DOHH2 (cell line): Measurements from ENCODE around the gene NCAN.

Experiments used
- H3F3A ChIP-seq: fragments of 200-600 bp; sonication (generic), shearing (Covaris generic); 2 replicates; pipeline ENCODE4 v1.6.0; 2016; ENCODE audit warnings: antibody characterized with exemption, mild to moderate bottlenecking; ENCODE audit not compliant: control insufficient read depth, insufficient read depth
- H3K27ac ChIP-seq: fragments of 200-600 bp; sonication (generic); 2 replicates; pipeline ENCODE4 v1.5.1; 2014; ENCODE audit warnings: low read depth, mild to moderate bottlenecking, low read length, moderate library complexity
- H3K27me3 ChIP-seq: fragments of 200-600 bp; sonication (generic); 2 replicates; pipeline ENCODE4 v1.6.1; 2014; ENCODE audit warnings: mild to moderate bottlenecking, low read length, mixed read lengths; ENCODE audit not compliant: control insufficient read depth
- H3K36me3 ChIP-seq: fragments of 200-600 bp; sonication (generic); 2 replicates; pipeline ENCODE4 v1.6.1; 2014; ENCODE audit warnings: mild to moderate bottlenecking, low read length, moderate library complexity, mixed read lengths; ENCODE audit not compliant: control insufficient read depth
- H3K4me1 ChIP-seq: fragments of 200-600 bp; sonication (generic); 2 replicates; pipeline ENCODE4 v1.6.1; 2014; ENCODE audit warnings: mild to moderate bottlenecking, low read length, mixed read lengths; ENCODE audit not compliant: control insufficient read depth
- H3K4me2 ChIP-seq: fragments of 200-600 bp; sonication (generic); 2 replicates; pipeline ENCODE4 v1.6.0; 2014; ENCODE audit warnings: mild to moderate bottlenecking, low read length, moderate library complexity
- H3K4me3 ChIP-seq: fragments of 200-600 bp; sonication (generic); 2 replicates; pipeline ENCODE4 v1.5.1; 2014; ENCODE audit warnings: mild to moderate bottlenecking, low read length, mixed read lengths
- H3K79me2 ChIP-seq: fragments of 200-600 bp; sonication (generic); 2 replicates; pipeline ENCODE4 v1.6.1; 2014; ENCODE audit warnings: mild to moderate bottlenecking, low read length, mixed read lengths; ENCODE audit not compliant: control insufficient read depth
- H3K9me2 ChIP-seq: fragments of 200-600 bp; sonication (generic); replicated peaks from 2 replicates; pipeline ENCODE4 v1.6.1; 2014; ENCODE audit warnings: mild to moderate bottlenecking, low read length, mixed read lengths; ENCODE audit not compliant: control insufficient read depth
- H3K9me3 ChIP-seq: fragments of 200-600 bp; sonication (generic); 2 replicates; pipeline ENCODE4 v1.6.1; 2014; ENCODE audit warnings: antibody characterized with exemption, low read length, mixed read lengths; ENCODE audit not compliant: control insufficient read depth, insufficient read depth
- H4K20me1 ChIP-seq: fragments of 200-600 bp; sonication (generic); 2 replicates; pipeline ENCODE4 v1.6.0; 2014; ENCODE audit warnings: low read depth, mild to moderate bottlenecking, antibody characterized with exemption, low read length, moderate library complexity; ENCODE audit not compliant: control insufficient read depth, insufficient read depth
- EZH2phosphoT487 ChIP-seq: fragments of 200-600 bp; sonication (generic); IDR thresholded peaks from 2 replicates; pipeline ENCODE4 v1.6.1; 2017; ENCODE audit warnings: borderline replicate concordance, mild to moderate bottlenecking, antibody characterized with exemption, low read length, moderate library complexity, mixed read lengths
- TF ChIP-seq, protein P1 (sequence below): fragments of 200-600 bp; sonication (generic); IDR thresholded peaks from one replicate; pipeline ENCODE4 v1.5.1; 2014; ENCODE audit warnings: antibody characterized with exemption, mild to moderate bottlenecking, low read depth, low read length; ENCODE audit not compliant: poor library complexity, severe bottlenecking

NCAN gene

DNA sequence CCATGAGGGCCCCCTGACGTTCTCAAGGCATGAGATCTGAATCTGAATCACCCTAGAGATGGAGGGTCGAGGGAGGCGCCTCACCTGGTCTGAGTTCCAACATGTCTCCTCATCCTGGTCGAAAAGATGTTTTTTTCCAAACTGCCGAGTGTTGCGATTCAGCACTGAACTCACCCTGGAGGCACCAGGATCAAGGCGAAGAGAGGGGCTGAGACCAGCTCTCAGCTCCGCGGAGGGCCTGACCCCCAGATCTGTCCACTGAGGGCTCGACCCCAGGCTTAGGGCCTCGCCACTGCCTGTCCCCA lies 9.1 kb upstream of the NCAN start:
- H3K4me1 ChIP-seq = peaks cover 16% of the 10 kb centered on the region
- peak overlapping the region; percentile 48 for H3K27ac ChIP-seq
- no peaks in the 10 kb centered on the region for H4K20me1 ChIP-seq

DNA sequence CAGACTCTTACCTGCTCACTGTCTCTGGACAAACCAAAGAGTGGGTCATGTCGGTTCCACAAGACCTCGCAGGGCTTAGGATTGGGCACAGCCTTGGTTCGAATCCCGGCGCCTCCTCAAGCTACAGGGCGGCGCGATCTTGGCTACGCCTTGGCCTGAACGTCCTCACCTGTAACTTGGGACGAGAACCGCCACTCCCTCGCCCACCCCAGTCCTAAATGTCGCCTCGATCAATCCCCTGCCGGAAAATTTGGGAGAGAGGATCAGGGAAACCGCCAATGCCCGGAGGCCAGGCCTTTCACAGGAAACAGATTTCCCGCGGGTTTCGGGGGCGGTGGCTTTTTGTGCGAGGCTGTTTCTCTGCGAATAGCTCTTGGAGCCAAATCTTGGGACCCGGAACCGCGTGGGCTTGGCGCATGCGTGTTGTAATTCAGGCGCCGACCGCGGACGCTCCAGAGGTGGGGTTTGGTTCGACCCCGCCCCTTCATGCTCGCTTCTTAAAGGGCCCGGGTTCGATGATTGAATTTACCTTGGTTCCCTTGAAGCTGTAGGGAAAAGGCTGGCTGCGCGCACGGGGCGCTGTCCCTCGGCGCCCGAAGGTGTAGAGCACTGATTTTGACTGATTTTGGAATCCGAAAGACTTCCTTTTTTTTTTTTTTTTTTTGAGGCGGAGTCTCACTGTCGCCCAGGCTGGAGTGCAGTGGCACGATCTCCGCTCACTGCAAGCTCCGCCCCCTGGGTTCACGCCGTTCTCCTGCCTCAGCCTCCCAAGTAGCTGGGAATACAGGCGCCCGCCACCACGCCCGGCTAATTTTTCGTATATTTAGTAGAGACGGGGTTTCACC lies 8.5 kb upstream of the NCAN start, which contains the start of gene NR2C2AP:
Gene NR2C2AP (minus strand): TSS at position 403 of the 845 bp plus-strand sequence. CDS start 354 bp downstream, at position 49.
- H3K27me3 ChIP-seq = no peaks in the 10 kb centered on the region
- peak within 1 kb of the TSS; percentile 95 for H3K4me3 ChIP-seq
- H4K20me1 ChIP-seq = no peaks in the 10 kb centered on the region
- H3F3A ChIP-seq = peaks cover 3% of the 10 kb centered on the region; the same call in 1 of the 2 replicates
- peak within 1 kb of the TSS; percentile 48 for H3K27ac ChIP-seq
- peaks cover 33% of the 10 kb centered on the region for H3K36me3 ChIP-seq
- H3K4me1 ChIP-seq = peaks cover 16% of the 10 kb centered on the region
- no peak for TF ChIP-seq EZH2phosphoT487
- TF ChIP-seq, protein P1, sequence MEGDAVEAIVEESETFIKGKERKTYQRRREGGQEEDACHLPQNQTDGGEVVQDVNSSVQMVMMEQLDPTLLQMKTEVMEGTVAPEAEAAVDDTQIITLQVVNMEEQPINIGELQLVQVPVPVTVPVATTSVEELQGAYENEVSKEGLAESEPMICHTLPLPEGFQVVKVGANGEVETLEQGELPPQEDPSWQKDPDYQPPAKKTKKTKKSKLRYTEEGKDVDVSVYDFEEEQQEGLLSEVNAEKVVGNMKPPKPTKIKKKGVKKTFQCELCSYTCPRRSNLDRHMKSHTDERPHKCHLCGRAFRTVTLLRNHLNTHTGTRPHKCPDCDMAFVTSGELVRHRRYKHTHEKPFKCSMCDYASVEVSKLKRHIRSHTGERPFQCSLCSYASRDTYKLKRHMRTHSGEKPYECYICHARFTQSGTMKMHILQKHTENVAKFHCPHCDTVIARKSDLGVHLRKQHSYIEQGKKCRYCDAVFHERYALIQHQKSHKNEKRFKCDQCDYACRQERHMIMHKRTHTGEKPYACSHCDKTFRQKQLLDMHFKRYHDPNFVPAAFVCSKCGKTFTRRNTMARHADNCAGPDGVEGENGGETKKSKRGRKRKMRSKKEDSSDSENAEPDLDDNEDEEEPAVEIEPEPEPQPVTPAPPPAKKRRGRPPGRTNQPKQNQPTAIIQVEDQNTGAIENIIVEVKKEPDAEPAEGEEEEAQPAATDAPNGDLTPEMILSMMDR = no peak
- H3K79me2 ChIP-seq = peaks cover 20% of the 10 kb centered on the region
- H3K4me2 ChIP-seq = peak within 1 kb of the TSS; percentile 100
- no peaks in the 10 kb centered on the region for H3K9me3 ChIP-seq
- H3K9me2 ChIP-seq = no peaks in the 10 kb centered on the region

More for the DNA sequence above, 9.1 kb upstream of the NCAN start:
- Histone ChIP-seq H3K9me3 (no peaks in the 10 kb centered on the region), H3F3A (peaks cover 3% of the 10 kb centered on the region; the same call in 1 of the 2 replicates), H3K79me2 (peaks cover 20% of the 10 kb centered on the region), H3K4me2 (peak overlapping the region; percentile 100), H3K4me3 (peak overlapping the region; percentile 95), H3K36me3 (peaks cover 37% of the 10 kb centered on the region), H3K9me2 (no peaks in the 10 kb centered on the region), H3K27me3 (no peaks in the 10 kb centered on the region)
- TF ChIP-seq, protein P1 = no peak
- TF ChIP-seq EZH2phosphoT487 = no peak

DNA sequence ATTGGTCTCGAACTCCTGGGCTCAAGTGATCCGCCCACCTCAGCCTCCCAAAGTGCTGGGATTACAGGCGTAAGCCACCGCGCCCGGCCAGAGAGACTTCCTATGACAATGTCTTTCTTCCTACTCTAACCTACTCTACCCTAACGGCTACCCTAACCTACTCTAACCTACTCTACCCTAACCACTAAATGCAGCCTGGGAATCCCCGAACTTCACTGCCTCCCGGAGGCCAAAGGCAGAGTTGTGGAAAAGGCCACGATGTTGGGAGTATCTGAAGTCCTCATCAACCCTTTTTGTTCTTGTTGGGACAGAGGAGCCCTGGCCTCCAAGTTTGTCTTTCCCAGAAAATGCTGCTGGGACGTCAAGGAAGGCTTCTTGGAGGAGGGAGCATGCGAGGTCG lies 7.6 kb upstream of the NCAN start:
- TF ChIP-seq, protein P1 = no peak
- no peak for TF ChIP-seq EZH2phosphoT487

More for the DNA sequence above, 7.6 kb upstream of the NCAN start:
- Histone ChIP-seq H3K4me3 (no peak overlapping the region), H3K4me2 (no peak overlapping the region), H3K79me2 (peaks cover 20% of the 10 kb centered on the region), H3K9me2 (no peaks in the 10 kb centered on the region), H3K4me1 (peaks cover 16% of the 10 kb centered on the region), H3F3A (peaks cover 3% of the 10 kb centered on the region; the same call in 1 of the 2 replicates), H3K27ac (no peak overlapping the region), H3K9me3 (no peaks in the 10 kb centered on the region), H3K27me3 (no peaks in the 10 kb centered on the region), H4K20me1 (no peaks in the 10 kb centered on the region), H3K36me3 (peaks cover 24% of the 10 kb centered on the region)
